GM04504 (cell line): ENCODE measurements around the gene CDCA3.

Source experiments
- DNase-seq: peaks from one replicate; pipeline ENCODE4 v3.0.0-alpha.2; 2012; ENCODE audit warnings: low read depth

CDCA3 gene

GRCh38 chr12:6819106-6820030, 31.7 kb downstream of the CDCA3 start:
- DNase-seq: no peak

GRCh38 chr12:6818645-6819044, 32.4 kb downstream of the CDCA3 start:
- no peak for DNase-seq

DNA sequence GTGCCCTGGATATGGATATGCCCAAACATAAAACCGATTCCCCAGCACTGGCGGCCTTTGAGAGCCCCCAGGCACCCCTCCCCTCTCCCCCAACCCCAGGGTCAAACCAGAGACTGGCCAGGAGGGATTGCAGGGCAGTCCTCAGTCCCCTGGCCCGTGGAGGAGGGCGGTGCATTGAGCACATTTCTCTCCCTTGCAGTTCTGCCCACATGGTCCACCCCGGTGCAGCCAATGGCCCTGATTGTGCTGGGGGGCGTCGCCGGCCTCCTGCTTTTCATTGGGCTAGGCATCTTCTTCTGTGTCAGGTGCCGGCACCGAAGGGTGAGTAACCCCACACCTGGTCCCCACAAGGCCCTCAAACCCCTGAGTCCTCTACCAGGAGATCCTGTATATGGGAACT, 32.9 kb downstream of the CDCA3 start:
- DNase-seq: no peak

GRCh38 chr12:6817662-6818157, 33.4 kb downstream of the CDCA3 start:
- DNase-seq: no peak

GRCh38 chr12:6817098-6817497, 34.0 kb downstream of the CDCA3 start:
- no peak for DNase-seq

DNA sequence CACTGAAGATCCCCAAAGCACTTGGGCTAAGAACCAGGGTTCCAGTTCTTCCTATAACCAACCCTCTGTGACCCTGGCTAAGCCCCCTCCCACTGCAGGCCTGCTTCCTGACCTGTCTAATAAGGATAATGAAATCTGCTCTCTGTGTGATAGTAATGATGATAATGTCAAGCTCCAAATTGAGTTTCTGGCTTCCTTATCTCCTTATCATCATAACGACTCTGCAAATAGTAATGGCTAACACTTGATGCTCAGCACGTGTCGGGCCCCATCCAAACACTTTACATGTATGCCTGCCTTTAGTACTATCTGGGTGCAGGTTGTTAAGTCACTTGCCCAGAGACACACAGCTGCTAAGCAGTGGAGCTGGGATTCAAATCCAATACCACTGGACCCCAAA, 34.5 kb downstream of the CDCA3 start:
- no peak for DNase-seq

DNA sequence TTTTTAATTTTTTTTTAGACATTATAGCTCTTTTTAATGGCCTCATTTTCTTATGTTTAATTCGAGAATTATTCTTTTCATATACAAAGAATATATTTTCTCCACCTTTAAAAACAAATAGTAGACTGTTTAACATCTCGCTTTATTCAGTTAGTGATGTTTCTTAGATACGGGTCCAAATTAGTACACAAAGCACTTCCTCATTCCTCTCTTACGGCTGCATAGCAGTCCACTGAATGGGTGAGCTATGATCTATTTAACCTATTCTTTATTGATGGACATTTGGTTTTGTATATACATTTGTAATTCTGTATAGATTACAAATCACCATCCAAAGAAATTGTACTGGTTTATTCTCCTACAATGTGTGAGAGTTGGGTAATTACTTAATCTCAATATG, 37.7 kb downstream of the CDCA3 start:
- DNase-seq: no peak

DNA sequence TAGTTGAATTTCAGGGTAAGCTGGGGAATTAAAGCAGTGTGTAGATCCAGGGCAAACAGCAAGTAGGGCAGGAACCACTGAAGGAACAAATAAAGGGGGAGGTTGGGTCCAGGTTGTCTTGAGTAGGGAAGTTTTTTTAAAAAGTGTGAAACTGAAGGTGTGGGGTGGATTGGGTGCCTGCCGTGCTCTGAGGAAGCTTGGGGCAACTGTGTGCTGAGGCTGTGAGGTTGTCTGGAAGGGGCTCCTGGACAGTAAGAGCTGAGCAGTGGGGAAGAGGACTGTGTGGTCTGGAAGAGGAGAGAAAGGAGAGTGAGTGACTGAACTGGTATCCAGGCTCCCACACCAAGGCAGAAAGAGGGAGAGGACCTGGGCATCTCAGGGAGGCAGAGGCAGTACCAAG, 40.3 kb downstream of the CDCA3 start:
- no peak for DNase-seq

GRCh38 chr12:6809056-6809455, 42.0 kb downstream of the CDCA3 start:
- no peak for DNase-seq

DNA sequence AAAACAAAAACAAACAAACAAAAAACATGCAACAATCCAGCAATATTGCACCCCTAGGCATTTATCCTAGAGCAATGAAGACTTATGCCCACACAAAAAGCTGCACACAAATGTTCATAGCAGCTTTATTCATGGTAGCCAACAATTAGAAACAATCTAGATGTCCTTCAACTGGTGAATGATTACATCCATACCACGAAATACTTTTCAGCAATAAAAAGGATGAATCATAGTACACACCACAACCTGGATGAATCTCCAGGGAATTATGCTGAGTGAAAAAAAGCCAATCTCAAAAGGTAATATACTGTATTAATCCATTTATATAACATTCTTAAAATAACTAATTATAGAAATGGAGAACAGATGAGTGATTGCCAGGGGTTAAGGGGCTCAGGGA, 43.9 kb downstream of the CDCA3 start:
- no peak for DNase-seq

DNA sequence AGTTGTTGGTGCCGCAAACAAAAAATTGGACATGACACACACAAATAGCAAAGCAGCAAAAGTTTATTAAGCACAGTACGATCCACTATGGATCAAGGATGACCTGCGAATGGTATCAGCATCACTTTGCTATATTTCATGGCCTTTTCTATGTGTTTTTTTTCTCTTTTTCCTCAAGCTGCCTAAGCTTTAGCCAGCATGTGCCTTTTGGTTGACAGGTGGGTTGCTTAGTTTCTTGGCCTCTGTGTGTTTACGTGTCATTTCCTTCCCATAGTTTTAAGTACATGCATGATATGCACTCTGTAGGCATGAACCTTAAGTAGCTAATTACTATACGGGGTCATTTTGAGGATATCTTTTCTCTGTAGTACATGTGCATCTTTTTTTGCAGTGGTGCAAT, 51.9 kb downstream of the CDCA3 start:
- no peak for DNase-seq
